HG02759 (cell line): ENCODE measurements around the gene LINGO1.

Experiments used
- ATAC-seq: cut with Tn5 transposase; IDR thresholded peaks from one replicate; pipeline ENCODE4 v1.9.1; 2021; ENCODE audit warnings: mild to moderate bottlenecking, moderate library complexity; ENCODE audit not compliant: unreplicated experiment

Gene LINGO1

GRCh38 chr15:77632534-77633133, at the start of gene LINGO1:
TSS of gene LINGO1 (minus strand) at chr15:77632912. CDS start at chr15:77632315, 597 bp downstream.
- ATAC-seq = no peak

- ATAC-seq = no peak
These were observed 48.6 kb upstream of the LINGO1 start for GRCh38 chr15:77681362-77681761.

- ATAC-seq = no peak
These were observed 44.1 kb upstream of the LINGO1 start for GRCh38 chr15:77676569-77677375.

GRCh38 chr15:77675806-77676415, 43.2 kb upstream of the LINGO1 start:
- no peak for ATAC-seq

GRCh38 chr15:77674327-77674726, 41.6 kb upstream of the LINGO1 start:
- no peak for ATAC-seq

GRCh38 chr15:77673866-77674265, 41.2 kb upstream of the LINGO1 start:
- ATAC-seq = no peak

GRCh38 chr15:77672135-77672534, 39.4 kb upstream of the LINGO1 start:
- ATAC-seq = no peak

- no peak for ATAC-seq
These were observed 38.8 kb upstream of the LINGO1 start for GRCh38 chr15:77671362-77672056.

GRCh38 chr15:77670558-77671361, 38.0 kb upstream of the LINGO1 start:
- ATAC-seq = no peak

- no peak for ATAC-seq
These were observed 37.2 kb upstream of the LINGO1 start for GRCh38 chr15:77669896-77670295.

- no peak for ATAC-seq
These were observed 34.9 kb upstream of the LINGO1 start for GRCh38 chr15:77667338-77668234.

- ATAC-seq = no peak
These were observed 33.6 kb upstream of the LINGO1 start for GRCh38 chr15:77666296-77666660.

- ATAC-seq = no peak
These were observed 33.0 kb upstream of the LINGO1 start for GRCh38 chr15:77665530-77666295.

GRCh38 chr15:77664428-77664827, 31.7 kb upstream of the LINGO1 start:
- no peak for ATAC-seq

- ATAC-seq = no peak
These were observed 30.5 kb upstream of the LINGO1 start for GRCh38 chr15:77663256-77663655.

GRCh38 chr15:77659350-77660321, 26.9 kb upstream of the LINGO1 start:
- no peak for ATAC-seq

- ATAC-seq = no peak
These were observed 25.6 kb upstream of the LINGO1 start for GRCh38 chr15:77658304-77658703.
